ENCODE data around the gene PLEKHF1. TPM values are rescaled to one million over a fixed set of nuclear protein-coding genes. Genes with fewer than 3 reads are reported as not detected.

The PLEKHF1 gene
- total and polyA plus RNA-seq, 2 donors (not counting 1 experiment from before 2014, with no cell fraction given): 5.2 to 72.5 TPM

GRCh38 chr19:29694669-29695627 lies 29.7 kb downstream of the PLEKHF1 start:
- H2AFZ ChIP-seq (ENCODE audit: low read length): no peak overlapping the region
- no peaks in the 10 kb centered on the region for H3K36me3 ChIP-seq (ENCODE audit: control insufficient read depth, insufficient read depth, low read length)
- no peak overlapping the region for H3K27ac ChIP-seq (ENCODE audit: insufficient read depth, low read length)
- H3K9ac ChIP-seq (ENCODE audit: insufficient read depth, low read length): no peak overlapping the region
- no peaks in the 10 kb centered on the region for H3K9me3 ChIP-seq (ENCODE audit: control insufficient read depth, insufficient read depth, low read depth, low read length)
- no peak overlapping the region for H3K4me2 ChIP-seq (ENCODE audit: extremely low read depth, insufficient read depth, low read length)
- H3K4me1 ChIP-seq (ENCODE audit: control insufficient read depth, extremely low read depth, insufficient read depth, low read length): no peaks in the 10 kb centered on the region
- TF ChIP-seq CTCF (conservative IDR thresholded peaks at IDR 0.05 in 1 of 2, IDR thresholded peaks at IDR 0.05 in 1 of 2; ENCODE audit: low read depth in 1 of 2, low read length in 2 of 2) (peak; percentile 77 to 91), EZH2 (IDR thresholded peaks at IDR 0.05; ENCODE audit: low read length, missing control alignments) (no peak)
- H3K4me3 ChIP-seq (replicated peaks in 1 of 4; ENCODE audit: control extremely low read depth in 1 of 4, insufficient read depth in 1 of 4, low read depth in 3 of 4, low read length in 4 of 4): no peak overlapping the region
- DNase-seq (ENCODE audit: low read depth in 2 of 2): peak; percentile 51 to 71
- no peaks in the 10 kb centered on the region for H4K20me1 ChIP-seq (ENCODE audit: control insufficient read depth, extremely low read depth, insufficient read depth, low read length)
- H3K27me3 ChIP-seq (ENCODE audit: control insufficient read depth, insufficient read depth, low read length): no peaks in the 10 kb centered on the region
- no peaks in the 10 kb centered on the region for H3K79me2 ChIP-seq (ENCODE audit: control insufficient read depth, insufficient read depth, low read length)

GRCh38 chr19:29695765-29696564 lies 30.7 kb downstream of the PLEKHF1 start:
- no peak for TF ChIP-seq EZH2 (IDR thresholded peaks at IDR 0.05; ENCODE audit: low read length, missing control alignments)
- no peak for TF ChIP-seq CTCF (conservative IDR thresholded peaks at IDR 0.05 in 1 of 2, IDR thresholded peaks at IDR 0.05 in 1 of 2; ENCODE audit: low read depth in 1 of 2, low read length in 2 of 2)
- DNase-seq (ENCODE audit: low read depth in 2 of 2): no peak
- H3K4me1 ChIP-seq (ENCODE audit: control insufficient read depth, extremely low read depth, insufficient read depth, low read length): no peaks in the 10 kb centered on the region
- no peak overlapping the region for H3K9ac ChIP-seq (ENCODE audit: insufficient read depth, low read length)
- no peaks in the 10 kb centered on the region for H4K20me1 ChIP-seq (ENCODE audit: control insufficient read depth, extremely low read depth, insufficient read depth, low read length)
- H3K4me2 ChIP-seq (ENCODE audit: extremely low read depth, insufficient read depth, low read length): no peak overlapping the region
- H3K9me3 ChIP-seq (ENCODE audit: control insufficient read depth, insufficient read depth, low read depth, low read length): no peaks in the 10 kb centered on the region
- no peak overlapping the region for H2AFZ ChIP-seq (ENCODE audit: low read length)
- H3K27ac ChIP-seq (ENCODE audit: insufficient read depth, low read length): no peak overlapping the region
- H3K36me3 ChIP-seq (ENCODE audit: control insufficient read depth, insufficient read depth, low read length): no peaks in the 10 kb centered on the region
- no peaks in the 10 kb centered on the region for H3K79me2 ChIP-seq (ENCODE audit: control insufficient read depth, insufficient read depth, low read length)
- no peak overlapping the region for H3K4me3 ChIP-seq (replicated peaks in 1 of 4; ENCODE audit: control extremely low read depth in 1 of 4, insufficient read depth in 1 of 4, low read depth in 3 of 4, low read length in 4 of 4)
- no peaks in the 10 kb centered on the region for H3K27me3 ChIP-seq (ENCODE audit: control insufficient read depth, insufficient read depth, low read length)

GRCh38 chr19:29696565-29696846 lies 31.2 kb downstream of the PLEKHF1 start:
- no peaks in the 10 kb centered on the region for H3K27me3 ChIP-seq (ENCODE audit: control insufficient read depth, insufficient read depth, low read length)
- H3K4me2 ChIP-seq (ENCODE audit: extremely low read depth, insufficient read depth, low read length): no peak overlapping the region
- H3K9ac ChIP-seq (ENCODE audit: insufficient read depth, low read length): no peak overlapping the region
- H2AFZ ChIP-seq (ENCODE audit: low read length): no peak overlapping the region
- DNase-seq (ENCODE audit: low read depth in 2 of 2): no peak
- no peaks in the 10 kb centered on the region for H3K4me1 ChIP-seq (ENCODE audit: control insufficient read depth, extremely low read depth, insufficient read depth, low read length)
- no peaks in the 10 kb centered on the region for H3K9me3 ChIP-seq (ENCODE audit: control insufficient read depth, insufficient read depth, low read depth, low read length)
- TF ChIP-seq CTCF (conservative IDR thresholded peaks at IDR 0.05 in 1 of 2, IDR thresholded peaks at IDR 0.05 in 1 of 2; ENCODE audit: low read depth in 1 of 2, low read length in 2 of 2) (no peak), EZH2 (IDR thresholded peaks at IDR 0.05; ENCODE audit: low read length, missing control alignments) (no peak)
- no peaks in the 10 kb centered on the region for H3K79me2 ChIP-seq (ENCODE audit: control insufficient read depth, insufficient read depth, low read length)
- H4K20me1 ChIP-seq (ENCODE audit: control insufficient read depth, extremely low read depth, insufficient read depth, low read length): no peaks in the 10 kb centered on the region
- H3K27ac ChIP-seq (ENCODE audit: insufficient read depth, low read length): no peak overlapping the region
- H3K4me3 ChIP-seq (replicated peaks in 1 of 4; ENCODE audit: control extremely low read depth in 1 of 4, insufficient read depth in 1 of 4, low read depth in 3 of 4, low read length in 4 of 4): no peak overlapping the region
- H3K36me3 ChIP-seq (ENCODE audit: control insufficient read depth, insufficient read depth, low read length): no peaks in the 10 kb centered on the region

Measured in fibroblast of lung (primary cell).